Neuron (in vitro differentiated cells): Measurements from ENCODE around the gene NCF2.

ENCODE experiments used
- H2AFZ ChIP-seq: one replicate; pipeline ENCODE4 v1.6.1; 2013; ENCODE audit warnings: low read depth, mild to moderate bottlenecking, inconsistent platforms, low read length, moderate library complexity
- H3K27me3 ChIP-seq: one replicate; pipeline ENCODE4 v1.6.1; 2013; ENCODE audit warnings: low read length; ENCODE audit not compliant: insufficient read depth
- H3K36me3 ChIP-seq: one replicate; pipeline ENCODE4 v1.6.1; 2013; ENCODE audit warnings: low read length; ENCODE audit not compliant: insufficient read depth
- H3K4me1 ChIP-seq: one replicate; pipeline ENCODE4 v1.6.1; 2013; ENCODE audit warnings: low read length; ENCODE audit not compliant: insufficient read depth
- H3K4me3 ChIP-seq: 2 replicates; pipeline ENCODE4 v1.5.1; 2013; ENCODE audit warnings: mild to moderate bottlenecking, low read length, moderate library complexity
- H3K9me3 ChIP-seq: one replicate; pipeline ENCODE4 v1.6.1; 2013; ENCODE audit warnings: low read length

Gene NCF2

GRCh38 chr1:183569801-183570200 is 20.5 kb downstream of the NCF2 start:
- H3K27me3 ChIP-seq, result no peaks in the 10 kb centered on the region
- no peaks in the 10 kb centered on the region for H3K9me3 ChIP-seq
- H2AFZ ChIP-seq, result no peak overlapping the region
- peaks cover 4% of the 10 kb centered on the region for H3K4me1 ChIP-seq
- no peak overlapping the region for H3K4me3 ChIP-seq
- H3K36me3 ChIP-seq, result no peaks in the 10 kb centered on the region

- Histone ChIP-seq H3K4me1 (peaks cover 7% of the 10 kb centered on the region), H3K27me3 (no peaks in the 10 kb centered on the region), H3K4me3 (no peak overlapping the region), H2AFZ (no peak overlapping the region), H3K36me3 (no peaks in the 10 kb centered on the region), H3K9me3 (no peaks in the 10 kb centered on the region)
Observed at GRCh38 chr1:183569141-183569540, 21.1 kb downstream of the NCF2 start.

GRCh38 chr1:183568176-183569021 is 21.9 kb downstream of the NCF2 start:
- Histone ChIP-seq H3K36me3 (no peaks in the 10 kb centered on the region), H2AFZ (no peak overlapping the region), H3K9me3 (no peaks in the 10 kb centered on the region), H3K27me3 (no peaks in the 10 kb centered on the region), H3K4me3 (no peak overlapping the region), H3K4me1 (peaks cover 8% of the 10 kb centered on the region)

- H3K27me3 ChIP-seq, result no peaks in the 10 kb centered on the region
- no peaks in the 10 kb centered on the region for H3K9me3 ChIP-seq
- H2AFZ ChIP-seq, result no peak overlapping the region
- H3K4me1 ChIP-seq, result peaks cover 8% of the 10 kb centered on the region
- no peak overlapping the region for H3K4me3 ChIP-seq
- no peaks in the 10 kb centered on the region for H3K36me3 ChIP-seq
Observed at GRCh38 chr1:183567584-183567983, 22.7 kb downstream of the NCF2 start.

- Histone ChIP-seq H3K27me3 (no peaks in the 10 kb centered on the region), H3K4me3 (no peak overlapping the region), H3K9me3 (no peaks in the 10 kb centered on the region)
Observed at GRCh38 chr1:183566026-183566425, 24.2 kb downstream of the NCF2 start.

GRCh38 chr1:183565261-183565660 is 25.0 kb downstream of the NCF2 start:
- Histone ChIP-seq H2AFZ (no peak overlapping the region), H3K27me3 (no peaks in the 10 kb centered on the region)

More at GRCh38 chr1:183566026-183566425, 24.2 kb downstream of the NCF2 start:
- Histone ChIP-seq H3K4me1 (peaks cover 8% of the 10 kb centered on the region), H2AFZ (no peak overlapping the region), H3K36me3 (no peaks in the 10 kb centered on the region)

GRCh38 chr1:183562701-183563100 is 27.6 kb downstream of the NCF2 start:
- H3K4me1 ChIP-seq, result peaks cover 8% of the 10 kb centered on the region
- H3K9me3 ChIP-seq, result no peaks in the 10 kb centered on the region
- no peak overlapping the region for H2AFZ ChIP-seq
- no peaks in the 10 kb centered on the region for H3K27me3 ChIP-seq
- no peaks in the 10 kb centered on the region for H3K36me3 ChIP-seq
- no peak overlapping the region for H3K4me3 ChIP-seq

More at GRCh38 chr1:183565261-183565660, 25.0 kb downstream of the NCF2 start:
- H3K9me3 ChIP-seq, result no peaks in the 10 kb centered on the region
- no peak overlapping the region for H3K4me3 ChIP-seq
- H3K4me1 ChIP-seq, result peaks cover 8% of the 10 kb centered on the region
- no peaks in the 10 kb centered on the region for H3K36me3 ChIP-seq

GRCh38 chr1:183559061-183559460 is 31.2 kb downstream of the NCF2 start:
- no peaks in the 10 kb centered on the region for H3K27me3 ChIP-seq
- H3K4me3 ChIP-seq, result no peak overlapping the region
- H2AFZ ChIP-seq, result no peak overlapping the region
- H3K4me1 ChIP-seq, result peaks cover under 1% of the 10 kb centered on the region
- no peaks in the 10 kb centered on the region for H3K9me3 ChIP-seq
- H3K36me3 ChIP-seq, result peaks cover 22% of the 10 kb centered on the region

- H3K4me3 ChIP-seq, result no peak overlapping the region
- H3K9me3 ChIP-seq, result no peaks in the 10 kb centered on the region
- H3K36me3 ChIP-seq, result peaks cover 65% of the 10 kb centered on the region
- H3K4me1 ChIP-seq, result no peaks in the 10 kb centered on the region
- H3K27me3 ChIP-seq, result no peaks in the 10 kb centered on the region
- no peak overlapping the region for H2AFZ ChIP-seq
Observed at GRCh38 chr1:183554577-183554976, 35.7 kb downstream of the NCF2 start.

- Histone ChIP-seq H3K4me3 (no peak overlapping the region), H3K27me3 (no peaks in the 10 kb centered on the region), H3K36me3 (peaks cover 73% of the 10 kb centered on the region)
Observed at GRCh38 chr1:183553764-183554163, 36.5 kb downstream of the NCF2 start.

GRCh38 chr1:183553331-183553730 is 36.9 kb downstream of the NCF2 start:
- Histone ChIP-seq H3K36me3 (peaks cover 77% of the 10 kb centered on the region), H3K27me3 (no peaks in the 10 kb centered on the region), H3K9me3 (no peaks in the 10 kb centered on the region), H3K4me1 (no peaks in the 10 kb centered on the region), H2AFZ (no peak overlapping the region), H3K4me3 (no peak overlapping the region)

More at GRCh38 chr1:183553764-183554163, 36.5 kb downstream of the NCF2 start:
- no peaks in the 10 kb centered on the region for H3K9me3 ChIP-seq
- no peaks in the 10 kb centered on the region for H3K4me1 ChIP-seq
- H2AFZ ChIP-seq, result no peak overlapping the region

- Histone ChIP-seq H3K36me3 (peaks cover 81% of the 10 kb centered on the region), H3K9me3 (no peaks in the 10 kb centered on the region), H3K4me3 (no peak overlapping the region), H3K27me3 (no peaks in the 10 kb centered on the region), H3K4me1 (no peaks in the 10 kb centered on the region), H2AFZ (no peak overlapping the region)
Observed at GRCh38 chr1:183552891-183553290, 37.4 kb downstream of the NCF2 start.

- Histone ChIP-seq H3K4me1 (no peaks in the 10 kb centered on the region), H3K36me3 (peaks cover 83% of the 10 kb centered on the region), H3K9me3 (no peaks in the 10 kb centered on the region), H3K4me3 (no peak overlapping the region), H3K27me3 (no peaks in the 10 kb centered on the region), H2AFZ (no peak overlapping the region)
Observed at GRCh38 chr1:183552441-183552840, 37.8 kb downstream of the NCF2 start.

GRCh38 chr1:183551924-183552323 is 38.3 kb downstream of the NCF2 start:
- Histone ChIP-seq H2AFZ (no peak overlapping the region), H3K4me1 (peaks cover 3% of the 10 kb centered on the region), H3K4me3 (no peak overlapping the region), H3K36me3 (peaks cover 83% of the 10 kb centered on the region), H3K27me3 (no peaks in the 10 kb centered on the region), H3K9me3 (no peaks in the 10 kb centered on the region)
